Cardiac muscle cell (in vitro differentiated cells and primary cell): ENCODE measurements around the gene ABL2. TPM values are rescaled to one million over a fixed set of nuclear protein-coding genes. Genes with fewer than 3 reads are reported as not detected.

Source experiments
- DNase-seq, 2 donors: peaks; one replicate each; pipeline versions ENCODE4 v3.0.0 to v3.0.0-alpha.2; 2010 to 2017; ENCODE audit warnings: low read depth in 1 of 2, low spot score in 1 of 2
- H3K27ac ChIP-seq: fragments of 200-600 bp; sonication (generic); 2 replicates; pipeline ENCODE4 v1.5.1; 2016
- H3K27me3 ChIP-seq: fragments of 200-600 bp; sonication (generic); 2 replicates; pipeline ENCODE4 v1.6.0; 2016; ENCODE audit warnings: control low read depth
- H3K36me3 ChIP-seq: fragments of 200-600 bp; sonication (generic); 2 replicates; pipeline ENCODE4 v1.5.1; 2016; ENCODE audit warnings: control low read depth
- H3K4me1 ChIP-seq: fragments of 200-600 bp; sonication (generic); 2 replicates; pipeline ENCODE4 v1.8.1; 2017; ENCODE audit warnings: low read depth, mild to moderate bottlenecking, mixed run types
- H3K4me3 ChIP-seq: fragments of 200-600 bp; sonication (generic); 2 replicates; pipeline ENCODE4 v1.5.1; 2016; ENCODE audit warnings: mild to moderate bottlenecking
- H3K9me3 ChIP-seq: fragments of 200-600 bp; sonication (generic); 2 replicates; pipeline ENCODE4 v1.5.1; 2017; ENCODE audit warnings: low read depth, mild to moderate bottlenecking, control low read depth
- CTCF ChIP-seq: IDR thresholded peaks from 2 replicates; pipeline ENCODE4 v1.5.1; 2012; ENCODE audit warnings: low read depth, mild to moderate bottlenecking, low read length
- polyA plus RNA-seq: library from polyadenylated mRNA; unstranded; fragments of >200 nt; fragmentation: Nextera tagmentation; extraction: Ambion mirVana; gene quantifications from 2 replicates; pipeline ENCODE4 v1.2.1, GENCODE V29; 2016
- total RNA-seq: library from RNA; depleted of rRNA; stranded (reverse); fragments of >200 nt; gene quantifications from 2 replicates; pipeline ENCODE4 v1.2.3, GENCODE V29; 2016

The ABL2 gene
- total and polyA plus RNA-seq, 2 experiments from 2014 or later: 6.9 to 13.5 TPM

- no peak overlapping the region for H3K27ac ChIP-seq
- no peaks in the 10 kb centered on the region for H3K27me3 ChIP-seq
- H3K4me3 ChIP-seq: no peak overlapping the region
- TF ChIP-seq CTCF: no peak
- H3K36me3 ChIP-seq: peaks cover 6% of the 10 kb centered on the region
- no peaks in the 10 kb centered on the region for H3K4me1 ChIP-seq
- H3K9me3 ChIP-seq: no peaks in the 10 kb centered on the region
- no peak for DNase-seq
Observed at GRCh38 chr1:179090522-179090921, 139.0 kb downstream of the ABL2 start.

- H3K27ac ChIP-seq: no peak overlapping the region
- no peak overlapping the region for H3K4me3 ChIP-seq
- H3K9me3 ChIP-seq: no peaks in the 10 kb centered on the region
- DNase-seq: no peak
- H3K36me3 ChIP-seq: peaks cover 6% of the 10 kb centered on the region
- no peaks in the 10 kb centered on the region for H3K4me1 ChIP-seq
- no peaks in the 10 kb centered on the region for H3K27me3 ChIP-seq
- no peak for TF ChIP-seq CTCF
Observed at GRCh38 chr1:179089827-179090482, 139.5 kb downstream of the ABL2 start.

GRCh38 chr1:179087665-179088064 is 141.8 kb downstream of the ABL2 start:
- no peak for TF ChIP-seq CTCF
- H3K36me3 ChIP-seq: no peaks in the 10 kb centered on the region
- no peaks in the 10 kb centered on the region for H3K27me3 ChIP-seq
- no peak overlapping the region for H3K27ac ChIP-seq
- H3K4me3 ChIP-seq: no peak overlapping the region
- no peaks in the 10 kb centered on the region for H3K9me3 ChIP-seq
- DNase-seq: peak in 1 of 2 donors; percentile 29
- no peaks in the 10 kb centered on the region for H3K4me1 ChIP-seq

GRCh38 chr1:179083533-179083932 is 145.9 kb downstream of the ABL2 start:
- Histone ChIP-seq H3K4me3 (no peak overlapping the region), H3K27me3 (no peaks in the 10 kb centered on the region)
- no peak for TF ChIP-seq CTCF

GRCh38 chr1:179082999-179083335 is 146.5 kb downstream of the ABL2 start:
- Histone ChIP-seq H3K4me1 (no peaks in the 10 kb centered on the region), H3K36me3 (no peaks in the 10 kb centered on the region), H3K9me3 (no peaks in the 10 kb centered on the region), H3K27me3 (no peaks in the 10 kb centered on the region), H3K4me3 (peak overlapping the region; percentile 86), H3K27ac (no peak overlapping the region)
- DNase-seq: peak in 1 of 2 donors; percentile 29
- no peak for TF ChIP-seq CTCF

More at GRCh38 chr1:179083533-179083932, 145.9 kb downstream of the ABL2 start:
- no peak for DNase-seq
- no peaks in the 10 kb centered on the region for H3K4me1 ChIP-seq
- H3K9me3 ChIP-seq: no peaks in the 10 kb centered on the region
- H3K36me3 ChIP-seq: no peaks in the 10 kb centered on the region
- no peak overlapping the region for H3K27ac ChIP-seq
